NCI-H524 (cell line): ENCODE measurements around the gene SIL1.
"Not testable (repeated sequence)": the region's sequence is repeated elsewhere in the genome, so short reads cannot be mapped to it uniquely, and the experiment has no call there.

Experiments
- DNase-seq, 2 experiments: peaks; one replicate each; lab custom pipeline; 2025; lab: John Stamatoyannopoulos, UW

SIL1 gene

DNA sequence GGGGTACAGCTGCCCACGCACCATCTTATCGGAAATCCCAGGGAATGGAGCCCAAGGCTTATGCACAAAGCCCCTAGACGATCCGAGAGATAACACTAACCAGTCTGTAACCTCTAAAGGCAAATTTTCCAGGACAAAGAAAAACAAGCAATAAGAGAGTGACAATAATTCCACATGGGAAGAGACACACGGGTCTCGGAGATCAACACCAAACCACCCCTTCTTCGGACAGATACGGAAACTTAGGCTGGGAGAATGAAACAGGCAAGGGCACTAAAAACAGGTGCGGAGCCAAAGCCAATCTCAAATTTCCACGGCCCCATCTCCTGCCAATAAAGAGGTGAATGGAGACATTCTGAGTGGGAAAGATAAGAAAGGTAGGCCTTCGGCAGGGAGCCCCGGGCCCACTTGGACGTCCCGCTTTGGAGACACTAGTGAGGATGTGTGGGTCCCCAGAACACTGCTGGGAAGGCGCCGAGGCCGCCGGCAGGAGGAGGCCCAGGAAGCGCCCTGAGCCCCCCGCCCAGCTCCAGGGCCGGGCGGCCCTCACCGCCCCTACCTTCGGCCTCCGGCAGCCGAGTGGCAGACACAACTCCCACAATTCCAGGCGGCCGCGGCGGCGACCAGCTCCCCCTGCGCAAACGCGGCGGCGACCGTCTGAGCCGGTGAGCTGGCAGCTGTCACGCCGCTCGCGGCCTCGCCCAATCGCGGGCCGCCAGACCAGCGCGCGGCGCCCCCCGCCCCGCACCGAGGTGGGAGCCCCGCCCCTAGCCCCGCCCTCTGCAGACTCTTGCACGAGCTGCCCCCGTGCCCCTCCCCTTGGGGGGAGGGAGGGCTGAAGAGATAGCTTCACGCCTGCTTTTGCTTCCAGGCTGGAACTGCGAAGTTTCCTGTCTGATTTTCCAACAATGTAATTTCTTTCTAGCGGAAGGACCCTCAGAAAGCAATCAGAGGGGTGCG lies at the start of gene SIL1:
TSS of gene SIL1 (minus strand) at position 659 of the 960 bp plus-strand sequence. CDS start 70,525 bp downstream, outside the sequence.
- DNase-seq: peak; percentile 91 to 95

DNA sequence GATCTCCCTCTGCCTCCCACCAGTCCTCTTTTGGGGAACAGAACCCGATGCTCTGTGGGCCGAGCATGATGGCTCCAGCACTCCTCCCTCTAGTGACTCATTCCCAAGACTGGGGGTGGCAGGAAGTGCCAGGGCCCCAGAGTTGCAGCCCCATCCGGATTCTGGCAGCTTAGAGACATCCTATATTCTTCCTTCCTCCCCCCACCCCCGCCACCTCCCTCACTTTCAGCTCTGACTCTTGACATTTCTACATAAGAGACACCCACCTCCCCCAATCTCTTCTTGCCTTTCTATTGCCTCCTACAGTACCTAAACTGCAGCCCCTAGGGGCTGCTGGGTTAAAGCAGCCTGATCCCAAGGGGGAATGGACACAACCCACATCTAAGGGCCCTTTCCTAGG lies 48.2 kb upstream of the SIL1 start:
- no peak for DNase-seq

DNA sequence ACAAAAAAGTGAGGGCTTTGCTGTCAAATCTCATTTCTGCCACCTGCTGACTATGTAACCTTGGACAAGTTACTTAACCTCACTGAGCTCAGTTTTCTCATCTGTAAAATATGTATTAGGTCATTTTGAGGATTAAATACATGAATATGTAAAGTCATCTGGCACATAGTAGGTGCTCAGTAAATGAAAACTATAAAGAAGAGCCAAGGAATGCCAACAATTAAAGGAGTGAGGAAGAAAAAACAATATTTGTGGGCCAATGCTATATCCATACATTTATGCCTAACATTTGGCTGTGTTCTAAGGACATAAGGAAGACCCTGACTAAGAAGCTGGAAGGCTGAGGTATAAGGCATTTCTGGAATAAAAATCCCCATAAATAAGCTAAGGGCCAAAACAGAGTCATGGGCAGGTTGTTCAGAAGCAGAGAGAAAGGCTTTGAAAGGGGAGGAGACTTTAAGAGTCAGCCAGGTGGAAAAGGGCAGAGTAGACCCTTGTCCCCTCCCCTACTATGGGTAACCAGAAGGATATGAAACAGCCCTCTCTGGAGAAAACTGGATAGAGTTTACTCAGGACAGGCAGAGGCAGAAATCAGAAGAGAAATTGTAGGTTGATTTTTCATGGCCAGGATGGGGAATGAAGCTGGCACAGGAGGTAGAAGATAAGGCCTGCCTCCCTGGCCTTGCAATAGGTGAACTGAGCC lies 47.6 kb upstream of the SIL1 start:
- no peak for DNase-seq

DNA sequence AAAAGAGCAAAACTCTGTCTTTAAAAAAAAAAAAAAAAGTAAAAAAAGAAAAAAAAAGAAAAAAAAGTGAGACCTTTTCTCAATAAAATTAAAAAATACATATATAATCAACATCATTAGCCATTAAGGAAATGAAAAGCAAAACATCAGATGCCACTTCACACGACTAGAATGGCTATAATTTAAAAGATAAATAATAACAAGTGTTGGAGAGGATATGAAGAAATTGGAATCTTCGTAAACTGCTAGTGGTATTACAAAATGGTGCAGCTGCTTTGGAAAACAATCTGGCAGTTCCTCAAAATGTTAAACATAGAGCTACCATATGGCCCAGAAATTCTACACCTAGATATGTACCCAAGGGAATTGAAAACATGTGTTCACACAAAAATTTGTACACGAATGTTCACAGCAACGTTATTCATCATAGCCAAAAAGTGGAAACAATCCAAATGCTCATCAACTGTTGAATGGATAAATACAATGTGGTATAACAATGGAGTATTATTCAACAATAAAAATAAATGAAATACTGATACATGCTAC lies 45.3 kb upstream of the SIL1 start:
- peak; percentile 82 to 92 for DNase-seq

DNA sequence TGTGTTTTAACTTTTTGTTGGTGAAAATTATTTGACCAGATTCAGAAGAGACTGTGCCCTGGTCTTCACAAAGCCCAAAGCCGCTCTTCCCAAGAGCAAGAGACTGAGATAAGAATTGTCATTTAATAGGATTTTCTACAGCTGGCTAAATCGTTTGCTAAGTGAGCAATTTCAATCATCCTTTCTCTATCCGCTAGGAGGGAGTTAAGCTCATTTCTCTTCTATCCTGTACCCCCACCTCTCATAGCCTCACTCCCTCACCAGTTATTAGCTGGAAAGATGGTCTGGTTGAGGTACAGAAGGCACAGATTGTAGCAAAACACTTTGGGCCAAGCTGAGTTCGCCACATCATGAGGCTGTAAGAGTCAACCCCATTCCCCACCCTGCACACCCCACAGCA lies 43.0 kb upstream of the SIL1 start:
- peak in 1 of 2 experiments; percentile 29 for DNase-seq

DNA sequence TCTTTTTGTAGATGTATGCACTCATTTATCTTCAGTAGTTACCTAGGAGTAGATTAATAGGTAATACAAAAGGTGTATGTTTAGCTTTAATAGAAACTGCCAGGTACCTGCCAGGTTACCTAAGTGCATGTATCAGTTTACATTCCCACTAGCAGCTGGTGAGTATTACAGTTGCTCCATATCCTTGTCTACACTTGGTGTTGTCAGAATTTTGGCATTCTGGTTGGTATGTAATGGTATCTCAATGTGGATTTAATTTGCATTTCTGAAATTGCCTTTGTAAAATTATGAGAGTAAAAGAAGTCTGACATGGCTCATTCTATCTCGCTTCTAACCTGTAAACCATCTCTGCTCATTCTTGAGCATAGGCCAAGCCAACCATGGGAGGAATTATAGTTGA lies 38.3 kb upstream of the SIL1 start:
- DNase-seq: no peak

DNA sequence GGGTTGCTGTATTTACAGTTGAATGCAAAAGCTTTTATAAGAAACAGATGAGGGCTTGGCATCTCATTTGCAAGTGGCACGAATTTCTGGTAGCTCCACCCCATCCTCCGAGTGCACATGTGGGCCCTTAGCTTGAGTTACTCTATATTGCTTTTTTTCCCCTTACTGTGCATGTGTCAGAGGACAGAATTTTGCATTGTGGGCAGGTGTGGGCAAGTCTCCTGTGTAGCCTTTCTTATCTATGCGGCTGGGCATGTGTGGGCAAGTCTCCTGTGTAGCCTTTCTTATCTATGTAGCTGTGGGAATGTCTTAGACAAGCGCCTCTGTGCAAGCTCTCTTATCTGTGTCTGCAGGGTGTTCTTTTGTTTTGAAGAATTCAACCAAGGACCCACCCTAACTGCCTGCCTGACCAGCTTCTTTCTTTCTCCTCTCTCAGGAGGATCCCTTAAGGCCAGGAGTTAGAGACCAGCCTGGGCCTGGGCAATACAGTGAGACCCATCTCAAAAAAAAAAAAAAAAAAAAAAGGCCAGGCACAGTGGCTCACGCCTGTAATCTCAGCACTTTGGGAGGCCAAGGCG lies 34.1 kb upstream of the SIL1 start:
- no peak for DNase-seq

DNA sequence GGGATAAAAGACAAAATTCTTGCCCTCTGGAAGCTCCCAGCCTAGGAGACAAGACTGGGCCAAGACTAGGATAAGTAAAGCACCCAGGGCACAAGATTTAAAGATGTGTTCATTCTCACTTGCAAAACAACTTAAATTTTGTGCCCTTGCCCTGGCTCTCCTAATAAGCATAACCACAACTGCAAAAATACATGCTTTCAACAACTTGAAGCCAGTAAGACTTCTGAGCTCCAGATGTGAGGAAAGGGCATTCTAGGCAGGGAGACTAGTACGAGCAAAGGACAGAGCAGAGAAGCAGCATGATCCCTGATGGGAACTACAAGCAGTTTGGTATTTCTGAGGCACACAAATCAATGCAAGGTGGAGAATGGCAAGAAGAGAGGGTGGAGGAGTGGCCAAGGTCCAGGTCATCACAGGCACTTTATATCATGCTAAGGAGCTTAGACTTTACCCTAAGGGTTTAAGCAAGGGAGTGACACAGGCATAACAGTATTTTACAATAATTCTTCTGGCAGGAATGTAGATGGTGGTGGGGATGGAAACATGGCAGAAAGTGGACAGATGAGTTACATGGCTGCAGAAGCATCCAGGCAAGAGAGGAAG lies 30.1 kb upstream of the SIL1 start:
- no peak for DNase-seq

DNA sequence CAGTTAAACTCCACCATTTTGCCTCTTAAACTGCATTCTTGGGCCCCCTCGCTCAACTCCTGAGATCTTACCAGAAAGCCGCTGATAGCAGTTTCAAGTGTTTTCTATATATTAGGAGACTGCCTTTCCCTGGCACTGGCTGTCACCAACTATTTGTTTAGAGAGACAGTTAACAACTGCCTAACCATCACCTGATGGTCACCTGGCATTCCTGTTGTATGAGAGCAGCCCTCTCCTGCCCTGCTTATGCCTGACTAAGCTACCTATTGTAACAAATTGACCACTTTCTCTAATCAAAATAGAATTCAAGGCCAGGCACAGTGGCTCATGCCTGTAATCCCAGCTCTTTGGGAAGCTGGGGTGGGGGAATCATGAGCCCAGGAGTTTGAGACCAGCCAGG lies 28.0 kb upstream of the SIL1 start:
- no peak for DNase-seq

DNA sequence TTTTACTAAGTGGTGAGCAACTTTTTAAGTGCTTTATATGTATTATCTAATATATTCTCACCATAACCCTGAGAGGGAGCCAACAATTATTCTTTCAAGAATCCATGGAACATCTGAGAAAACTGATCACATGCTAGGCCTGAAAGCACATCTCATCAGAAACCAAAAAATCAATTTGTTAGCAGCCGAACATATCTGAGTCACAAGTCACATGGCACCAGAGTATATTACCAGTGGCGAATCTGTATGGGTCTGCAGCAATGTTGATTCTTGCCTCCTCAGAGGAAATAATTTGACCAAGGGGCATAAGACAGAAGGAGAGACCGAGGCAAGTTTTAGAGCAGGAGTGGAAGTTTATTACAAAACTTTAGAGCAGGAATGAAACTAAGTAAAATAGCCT lies 25.3 kb upstream of the SIL1 start:
- no peak for DNase-seq

DNA sequence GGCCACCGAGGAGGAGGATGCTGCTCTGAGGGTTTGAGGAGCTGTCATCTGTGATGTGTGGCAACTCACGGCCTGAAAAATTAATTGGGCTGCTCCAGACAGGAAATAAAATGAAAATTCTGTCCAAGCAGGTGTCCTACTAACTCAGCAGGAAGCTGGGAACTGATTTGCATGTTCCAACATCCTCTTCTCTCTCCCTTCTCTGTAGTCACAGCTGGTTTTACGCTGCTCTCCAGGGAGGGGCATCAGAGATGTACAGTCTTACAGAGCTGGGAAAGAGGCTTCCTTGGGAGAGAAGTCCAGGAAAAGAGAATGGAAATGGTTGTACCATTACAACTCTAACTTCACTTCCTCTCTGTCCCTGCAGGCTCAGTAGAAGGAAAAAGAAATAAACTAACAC lies 24.2 kb upstream of the SIL1 start:
- DNase-seq: no peak

DNA sequence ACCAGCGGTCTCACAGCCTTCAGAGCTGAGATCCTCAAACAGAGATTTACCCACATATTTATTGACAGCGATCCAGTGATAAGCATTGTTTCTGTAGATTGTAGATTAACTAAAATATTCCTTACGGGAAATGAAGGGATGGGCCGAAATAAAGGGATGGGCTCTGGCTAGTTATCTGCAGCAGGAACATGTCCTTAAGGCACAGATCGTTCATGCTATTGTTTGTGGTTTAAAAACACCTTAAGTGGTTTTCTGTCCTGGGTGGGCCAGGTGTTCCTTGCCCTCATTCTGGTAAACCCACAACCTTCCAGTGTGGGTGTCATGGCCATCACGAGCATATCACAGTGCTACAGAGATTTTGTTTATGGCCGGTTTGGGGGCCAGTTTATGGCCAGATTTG lies 19.9 kb upstream of the SIL1 start:
- not testable (repeated sequence) for DNase-seq

DNA sequence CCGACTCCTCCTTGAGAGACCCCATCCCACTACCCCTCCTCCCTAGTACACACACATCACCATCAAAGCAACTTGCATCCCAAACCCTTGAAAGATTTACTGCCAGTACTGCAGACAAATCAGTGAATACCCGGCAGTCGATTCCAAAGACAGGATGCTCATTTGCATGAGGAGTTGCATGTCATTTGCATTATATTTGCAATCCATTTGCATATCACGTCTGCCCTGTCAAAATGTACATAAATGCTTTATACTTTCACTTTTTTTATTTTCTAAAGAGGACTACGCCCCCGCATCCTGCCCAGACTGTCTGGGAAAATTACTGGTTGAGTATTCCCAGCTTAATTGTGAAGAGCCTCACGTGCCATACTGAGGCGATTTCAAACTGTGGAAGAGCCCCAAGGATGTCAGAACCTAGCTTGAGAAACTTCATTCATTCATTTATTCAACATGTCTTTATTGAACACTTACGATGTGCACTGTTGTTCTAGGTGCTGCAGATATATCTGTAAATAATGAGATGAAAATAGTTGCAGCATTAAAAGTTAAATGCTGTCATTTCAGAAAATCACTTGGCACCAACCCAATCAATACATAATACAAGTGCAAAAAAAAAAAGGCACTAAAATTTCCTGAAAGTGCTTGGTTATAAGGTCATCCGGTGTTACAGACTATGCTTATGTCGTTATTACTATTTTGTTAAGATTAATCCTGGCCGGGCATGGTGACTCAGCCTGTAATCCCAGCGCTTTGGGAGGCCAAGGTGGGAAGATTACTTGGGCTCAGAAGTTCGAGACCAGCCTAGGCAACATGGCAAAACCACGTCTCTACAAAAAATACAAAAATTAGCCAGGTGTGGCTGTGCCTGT lies 17.2 kb upstream of the SIL1 start:
- no peak for DNase-seq

DNA sequence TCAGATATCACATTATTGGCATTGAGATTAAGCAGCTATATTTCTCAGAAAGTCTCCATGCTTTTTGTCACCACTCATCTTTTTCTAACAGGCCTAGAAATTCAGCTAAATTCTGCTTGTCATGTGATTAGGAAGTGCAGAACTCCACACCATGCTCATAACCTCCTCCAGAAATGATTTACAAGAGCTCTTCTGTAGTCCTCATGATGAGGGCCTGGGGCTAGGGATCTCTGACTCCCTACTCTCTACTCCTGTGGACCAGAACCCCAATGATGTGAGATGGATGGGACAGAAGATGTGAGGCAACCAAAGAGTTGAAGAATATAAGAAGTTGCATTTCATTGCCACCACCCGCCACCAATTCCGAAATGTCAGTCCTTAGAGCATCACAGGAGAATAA lies 16.5 kb upstream of the SIL1 start:
- DNase-seq: no peak

DNA sequence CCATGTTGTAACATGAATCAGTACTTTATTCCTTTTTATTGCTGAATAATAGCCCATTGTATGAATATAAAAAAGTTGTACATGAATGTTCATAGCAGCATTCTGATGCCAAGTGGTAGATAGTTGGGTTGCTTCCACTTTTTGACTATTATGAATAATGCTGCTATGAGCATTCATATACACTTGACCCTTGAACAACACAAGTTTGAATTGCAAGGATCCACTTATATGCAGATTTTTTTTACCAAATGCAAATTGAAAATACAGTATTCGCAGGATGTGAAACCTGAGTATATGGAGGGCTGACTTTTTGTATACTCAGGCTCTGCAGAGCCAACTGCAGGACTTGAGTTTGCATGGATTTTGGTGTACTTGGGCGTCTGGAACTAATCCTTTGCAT lies 14.7 kb upstream of the SIL1 start:
- DNase-seq: no peak

DNA sequence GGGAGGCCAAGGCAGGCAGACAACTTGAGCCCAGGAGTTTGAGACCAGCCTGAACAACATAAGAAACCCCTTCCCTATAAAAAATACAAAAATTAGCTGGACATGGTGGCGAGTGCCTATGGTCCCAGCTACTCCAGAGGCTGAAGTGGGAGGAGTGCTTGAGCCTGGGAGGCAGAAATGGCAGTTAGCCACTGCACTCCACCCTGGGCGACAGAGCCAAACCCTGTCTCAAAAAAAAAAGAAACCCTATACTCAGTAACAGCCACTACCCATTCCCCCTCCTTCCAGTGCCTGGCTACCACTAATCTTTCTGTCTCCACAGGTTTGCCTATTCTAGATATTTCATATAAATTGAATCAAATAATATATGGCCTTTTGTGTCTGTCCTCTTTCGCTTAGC lies 14.3 kb upstream of the SIL1 start:
- DNase-seq: no peak

DNA sequence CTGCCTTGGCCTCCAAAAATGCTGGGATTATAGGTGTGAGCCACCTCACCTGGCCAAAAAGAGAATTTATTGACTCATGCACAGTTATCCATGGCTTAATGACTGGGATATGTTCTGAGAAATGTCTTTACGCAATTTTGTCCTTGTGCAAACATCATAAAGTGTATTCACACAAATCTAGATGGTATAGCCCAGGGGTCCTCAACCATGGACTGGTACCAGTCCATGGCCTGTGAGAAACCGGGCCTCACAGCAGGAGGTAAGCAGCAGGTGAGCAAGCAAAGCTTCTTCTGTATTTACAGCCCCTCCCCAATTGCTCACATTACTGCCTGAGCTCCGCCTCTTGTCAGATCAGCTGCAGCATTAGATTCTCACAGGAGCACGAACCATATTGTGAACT lies 12.4 kb upstream of the SIL1 start:
- no peak for DNase-seq

DNA sequence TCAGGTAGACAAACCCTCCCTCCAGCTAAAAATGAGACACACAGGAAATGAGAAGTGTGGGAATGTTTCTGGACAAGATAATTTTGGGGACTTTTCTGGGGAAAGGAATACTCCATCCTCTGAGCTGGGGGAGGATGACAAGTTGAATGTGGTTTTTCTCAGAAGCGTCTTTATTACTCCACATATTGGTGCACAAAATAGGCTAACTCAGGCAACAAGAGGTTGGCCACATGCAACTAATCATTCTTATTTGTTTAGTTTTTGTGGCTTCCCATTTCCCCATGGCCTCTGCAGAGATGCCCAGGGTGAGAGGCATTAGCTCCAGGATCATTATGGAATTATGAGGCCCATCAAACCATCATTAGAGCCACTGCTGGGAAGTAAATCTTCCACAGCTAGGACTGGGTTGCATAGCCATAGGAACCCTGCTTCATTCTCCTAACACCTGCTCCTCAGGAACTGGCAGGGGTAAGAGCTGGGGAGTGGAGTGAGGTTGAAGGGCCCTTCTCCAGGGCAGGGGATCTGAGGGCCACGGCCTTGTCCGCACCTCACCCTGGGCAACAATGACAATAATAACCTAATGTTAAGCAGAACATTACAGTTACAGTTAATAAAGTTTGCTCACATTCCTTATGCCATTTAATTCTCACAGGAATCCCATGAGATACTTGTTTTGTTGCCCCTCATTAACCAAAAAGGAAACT lies 9.3 kb upstream of the SIL1 start:
- no peak for DNase-seq

DNA sequence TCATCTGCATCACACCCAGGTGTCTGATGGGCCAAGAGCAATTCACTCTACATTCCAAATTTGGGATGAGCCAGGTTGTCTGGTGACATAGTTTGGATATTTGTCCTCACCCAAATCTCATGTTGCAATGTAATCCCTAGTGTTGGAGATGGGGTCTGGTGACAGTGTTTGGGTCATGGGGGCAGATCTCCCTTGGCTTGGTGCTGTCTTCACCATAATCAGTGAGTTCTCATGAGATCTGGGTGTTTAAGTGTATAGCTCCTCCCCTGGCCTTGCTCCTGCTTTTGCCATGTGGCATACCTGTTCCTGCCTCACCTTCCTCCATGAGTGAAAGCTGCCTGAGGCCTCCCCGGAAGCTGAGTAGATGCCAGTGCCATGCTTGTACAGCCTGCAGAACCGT lies 7.4 kb upstream of the SIL1 start:
- DNase-seq: no peak

DNA sequence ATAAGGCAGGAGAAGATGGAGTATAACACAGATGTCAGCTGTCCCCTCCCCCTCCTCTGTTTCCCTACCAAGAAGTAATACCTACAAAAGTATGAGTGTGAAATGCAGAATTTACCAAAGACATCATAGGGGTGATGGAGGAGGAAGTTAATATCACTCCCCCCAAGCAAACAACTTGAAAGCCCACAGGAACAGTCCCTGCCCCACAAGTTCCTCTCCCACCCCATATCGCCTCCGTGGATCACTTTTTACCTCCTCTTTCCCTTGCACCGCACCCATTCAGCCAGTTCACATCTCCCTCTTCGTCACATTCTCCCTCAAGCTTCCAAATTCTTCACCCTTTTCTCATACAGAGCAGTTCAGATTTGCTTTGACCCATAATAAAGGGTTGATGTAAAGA lies 7.0 kb upstream of the SIL1 start:
- no peak for DNase-seq

DNA sequence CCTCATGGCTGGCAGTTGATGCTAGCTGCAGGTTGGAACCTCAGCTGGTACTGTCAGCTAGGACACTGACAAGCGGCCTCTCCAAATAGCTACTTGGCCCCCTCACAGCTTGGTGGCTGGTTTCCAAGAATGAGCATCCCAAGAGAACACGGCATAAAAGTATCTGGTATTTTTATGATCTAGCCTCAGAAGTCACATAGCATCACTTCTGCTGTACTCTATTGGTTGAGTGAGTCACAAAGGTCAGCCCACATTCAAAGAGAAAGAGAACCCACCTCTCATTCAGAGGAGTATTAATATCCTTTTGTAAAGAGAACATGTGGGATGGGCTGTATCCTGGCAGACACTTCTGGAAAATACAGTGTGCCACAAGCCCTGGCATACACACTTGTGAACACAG lies 6.0 kb upstream of the SIL1 start:
- no peak for DNase-seq
